SKM-1 (cell line): ENCODE data around the gene LDLRAD4.

ENCODE experiments used
- DNase-seq: peaks from one replicate; lab custom pipeline; 2025; ENCODE audit not compliant: unreplicated experiment; lab: John Stamatoyannopoulos, UW

Gene LDLRAD4

DNA sequence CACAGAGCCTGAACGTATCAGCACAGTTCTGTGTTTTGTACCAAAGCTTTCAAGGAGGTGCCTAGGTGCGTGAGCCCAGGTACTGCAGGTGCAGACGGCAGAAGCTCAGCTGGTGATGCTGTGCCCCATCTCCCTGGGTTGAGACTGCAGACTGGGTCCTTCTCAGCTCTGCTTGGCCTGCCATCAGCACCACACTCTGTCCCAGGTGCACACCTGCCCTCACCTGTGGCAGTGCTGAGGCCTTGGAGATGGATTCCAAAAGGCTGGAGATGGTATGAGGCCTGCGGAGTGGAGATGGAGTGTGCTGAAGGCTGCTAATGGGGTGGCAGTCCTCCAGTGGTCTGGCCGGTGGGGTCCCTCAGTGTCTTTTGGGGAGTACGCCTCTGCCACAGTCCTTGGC, 9.3 kb downstream of the LDLRAD4 start:
- no peak for DNase-seq

DNA sequence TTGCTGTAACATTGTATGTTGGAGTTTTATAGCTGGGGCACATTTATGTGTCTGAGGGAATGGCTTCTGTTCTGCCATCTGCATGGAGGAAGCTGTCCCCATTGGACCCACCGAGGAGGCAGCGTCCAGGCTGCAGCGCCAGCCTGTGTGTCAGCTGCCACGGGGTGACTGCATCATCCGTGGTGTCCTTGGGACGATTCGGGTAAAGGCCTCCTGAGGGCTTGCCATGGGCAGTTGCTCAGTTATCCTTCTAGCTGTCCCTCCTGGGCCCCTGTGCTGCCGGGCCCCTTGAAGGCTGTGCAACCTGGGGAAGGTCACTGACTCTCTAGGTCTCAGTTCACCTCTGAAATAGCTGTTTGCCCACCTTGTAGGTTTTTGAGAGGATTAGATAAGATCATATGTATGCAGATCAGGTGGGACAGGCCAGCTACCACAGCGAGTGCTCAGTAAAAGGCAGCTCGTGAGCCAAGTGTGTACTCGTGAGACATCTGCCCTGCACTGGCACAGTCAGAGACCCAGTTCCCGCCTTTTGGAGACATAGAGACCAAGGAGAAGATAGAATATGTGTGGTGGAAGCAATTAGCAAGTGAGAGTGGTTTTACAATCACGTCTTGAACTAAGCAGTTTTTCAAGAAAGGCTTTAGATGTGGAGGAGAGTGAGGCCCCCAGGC, 10.6 kb downstream of the LDLRAD4 start:
- DNase-seq: no peak

- DNase-seq: no peak
Observed at GRCh38 chr18:13231151-13231550, 12.6 kb downstream of the LDLRAD4 start.

DNA sequence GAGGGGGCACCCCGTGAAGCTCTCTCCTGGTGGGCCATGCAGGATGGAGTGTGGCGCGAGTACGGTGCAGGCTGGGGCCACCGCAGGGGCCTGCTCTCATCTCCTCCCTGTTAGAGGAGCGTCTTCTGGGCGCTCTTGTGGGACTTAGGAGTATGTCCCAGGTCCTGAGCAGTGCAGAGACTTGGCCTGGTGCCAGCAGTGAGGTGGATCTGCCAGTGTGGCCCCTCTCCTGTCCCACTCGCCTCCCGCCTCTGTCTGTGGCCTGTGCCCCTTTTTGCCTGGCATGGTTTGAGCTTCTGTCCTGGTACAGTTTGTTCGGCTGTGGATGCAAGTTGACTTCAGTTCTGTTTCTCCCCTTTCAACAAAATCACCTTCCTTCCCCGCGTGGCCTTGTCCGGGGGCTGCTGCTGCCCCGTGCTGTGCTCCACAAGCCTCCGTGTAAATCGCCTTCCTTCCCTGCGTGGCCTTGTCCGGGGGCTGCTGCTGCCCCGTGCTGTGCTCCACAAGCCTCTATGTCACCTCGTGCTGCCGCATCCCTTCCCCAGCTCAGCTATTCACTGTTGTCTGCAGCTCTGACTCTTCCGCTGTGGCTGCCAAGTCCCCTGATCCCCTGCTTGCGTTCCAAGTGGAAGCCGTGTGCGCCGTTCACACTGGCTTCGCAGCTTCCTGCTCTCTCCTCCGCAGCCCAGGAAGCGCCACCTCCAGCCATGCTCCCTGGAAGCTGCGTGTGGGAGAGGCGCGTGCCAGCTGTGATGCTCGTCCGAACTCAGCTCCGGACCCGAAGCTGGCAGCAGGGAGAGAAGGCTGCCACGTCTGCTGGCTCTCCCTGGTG, 13.7 kb downstream of the LDLRAD4 start:
- DNase-seq: no peak

GRCh38 chr18:13232971-13233786, 14.6 kb downstream of the LDLRAD4 start:
- no peak for DNase-seq

DNA sequence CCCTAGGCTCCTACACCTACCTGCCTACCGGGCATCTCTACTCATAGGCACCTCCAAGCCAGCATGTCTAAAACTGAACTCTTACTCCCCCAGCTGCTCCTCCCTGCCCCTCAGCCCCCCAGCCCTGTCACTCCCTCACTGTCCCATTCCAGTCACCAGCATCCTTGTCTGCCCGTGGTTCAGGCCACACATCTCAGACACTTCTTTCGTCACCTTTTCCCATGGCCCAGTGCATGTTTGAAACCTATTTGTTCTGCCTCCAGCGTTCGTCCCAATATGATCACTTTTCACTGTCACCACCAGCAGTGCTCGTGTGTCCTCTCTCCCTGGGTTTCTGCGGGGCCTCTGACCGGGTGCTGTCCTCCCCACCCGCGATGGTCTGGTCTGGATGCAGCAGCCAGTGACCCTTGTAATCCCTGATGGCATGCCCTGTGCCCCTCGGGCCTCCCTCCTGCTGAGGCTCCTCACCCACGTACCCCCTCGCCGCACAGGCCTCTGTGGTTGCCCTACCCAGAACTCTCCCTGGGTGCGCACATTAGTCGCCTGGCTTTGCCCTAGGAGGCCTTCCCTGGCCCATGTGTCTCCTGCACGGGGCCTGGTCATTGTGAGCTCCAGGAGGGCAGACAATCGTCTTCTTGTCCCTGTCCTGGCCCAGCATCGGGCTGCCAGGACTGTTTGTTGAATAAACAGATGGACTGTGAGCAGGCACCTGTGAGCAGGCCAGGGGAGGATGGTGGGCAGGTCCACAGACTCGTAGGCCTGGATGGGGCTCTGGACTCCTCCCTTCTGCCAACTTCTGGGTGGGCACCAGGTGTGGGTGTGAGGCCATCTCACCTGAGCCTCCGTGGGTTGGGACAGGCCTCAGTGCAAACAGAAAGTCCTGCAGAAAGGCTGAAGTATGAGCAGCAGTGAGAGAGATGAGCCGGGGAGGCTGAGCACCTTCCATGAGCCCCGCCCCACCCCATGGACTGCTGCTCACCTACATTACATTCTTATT, 15.5 kb downstream of the LDLRAD4 start:
- no peak for DNase-seq

DNA sequence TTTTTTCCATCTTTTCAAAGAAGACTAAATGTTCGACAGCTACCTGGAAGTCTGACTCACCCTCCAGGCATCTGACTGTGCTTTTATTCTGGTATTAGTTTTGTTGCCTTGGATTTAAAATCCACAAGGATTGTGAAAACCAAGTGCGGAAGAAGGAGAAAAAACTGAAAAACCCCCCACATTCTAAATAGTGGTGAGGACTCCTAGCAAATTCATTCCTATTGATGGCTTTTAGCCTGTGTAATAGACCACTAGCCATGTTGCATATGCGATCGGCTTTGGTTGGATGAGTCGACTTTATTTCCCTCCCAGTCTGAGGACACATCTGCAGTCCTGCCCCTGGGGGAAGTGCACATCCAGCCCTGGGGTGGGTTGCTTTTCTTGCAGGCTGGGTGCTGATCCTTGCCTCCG, 16.9 kb downstream of the LDLRAD4 start:
- DNase-seq: no peak

GRCh38 chr18:13235981-13236380, 17.4 kb downstream of the LDLRAD4 start:
- no peak for DNase-seq

- DNase-seq: no peak
Observed at GRCh38 chr18:13236411-13236810, 17.9 kb downstream of the LDLRAD4 start.

DNA sequence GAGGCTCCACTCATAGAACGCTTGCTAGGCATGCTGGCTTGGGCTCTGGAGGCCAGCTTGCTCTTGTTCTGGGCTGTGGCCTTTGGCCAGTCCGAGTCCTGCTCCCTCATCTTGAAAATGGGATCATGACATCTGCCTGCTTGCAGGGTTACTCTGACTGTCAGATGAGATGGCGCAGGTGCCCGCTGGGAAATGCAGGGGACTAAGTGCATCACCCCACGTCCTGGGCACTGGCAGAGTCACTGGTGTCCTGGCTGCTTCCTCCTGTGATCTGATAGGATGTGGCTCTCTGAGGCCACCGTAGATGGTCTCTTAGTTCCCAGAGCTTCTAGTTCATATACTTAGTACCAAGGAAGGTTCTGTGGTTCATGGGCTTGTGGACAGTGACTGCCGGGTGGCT, 18.5 kb downstream of the LDLRAD4 start:
- no peak for DNase-seq

GRCh38 chr18:13237641-13238040, 19.1 kb downstream of the LDLRAD4 start:
- no peak for DNase-seq

DNA sequence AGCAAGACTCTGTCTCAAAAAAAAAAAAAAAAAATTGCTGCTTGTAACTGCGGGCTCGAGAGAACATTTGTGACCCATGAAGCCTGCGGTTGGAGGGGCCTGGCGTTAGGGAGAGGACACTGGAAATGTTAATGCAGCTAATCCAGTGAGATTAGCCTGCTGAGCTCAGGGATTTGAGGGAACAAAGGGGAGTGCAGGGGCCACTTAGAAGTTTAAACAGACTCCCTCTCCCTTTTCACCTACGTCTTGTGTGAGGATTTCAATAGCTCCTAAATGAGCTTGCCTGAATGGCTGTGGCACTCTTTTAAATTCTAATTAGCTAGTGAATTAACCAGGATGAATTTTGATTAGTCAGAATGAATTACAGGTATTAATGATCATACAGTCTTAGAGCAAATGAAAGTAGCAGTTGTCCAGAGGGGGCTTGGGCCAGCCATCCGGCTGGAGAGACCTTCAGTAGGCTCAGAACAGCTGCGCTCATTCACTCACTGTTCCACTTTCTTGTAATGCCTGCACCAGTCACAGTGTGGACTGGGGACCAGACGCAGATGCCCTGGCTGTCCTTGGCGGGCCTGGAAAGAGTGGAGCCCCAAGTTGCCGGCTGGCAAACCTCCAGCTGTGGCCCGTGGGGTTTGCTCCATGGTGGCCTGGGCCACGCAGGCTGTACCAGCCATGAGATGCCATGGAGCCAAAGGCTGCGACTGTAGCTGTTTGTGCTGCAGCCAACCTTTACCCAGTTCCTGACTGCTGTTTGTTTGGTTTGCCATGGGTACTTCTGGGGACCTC, 20.8 kb downstream of the LDLRAD4 start:
- DNase-seq: no peak

DNA sequence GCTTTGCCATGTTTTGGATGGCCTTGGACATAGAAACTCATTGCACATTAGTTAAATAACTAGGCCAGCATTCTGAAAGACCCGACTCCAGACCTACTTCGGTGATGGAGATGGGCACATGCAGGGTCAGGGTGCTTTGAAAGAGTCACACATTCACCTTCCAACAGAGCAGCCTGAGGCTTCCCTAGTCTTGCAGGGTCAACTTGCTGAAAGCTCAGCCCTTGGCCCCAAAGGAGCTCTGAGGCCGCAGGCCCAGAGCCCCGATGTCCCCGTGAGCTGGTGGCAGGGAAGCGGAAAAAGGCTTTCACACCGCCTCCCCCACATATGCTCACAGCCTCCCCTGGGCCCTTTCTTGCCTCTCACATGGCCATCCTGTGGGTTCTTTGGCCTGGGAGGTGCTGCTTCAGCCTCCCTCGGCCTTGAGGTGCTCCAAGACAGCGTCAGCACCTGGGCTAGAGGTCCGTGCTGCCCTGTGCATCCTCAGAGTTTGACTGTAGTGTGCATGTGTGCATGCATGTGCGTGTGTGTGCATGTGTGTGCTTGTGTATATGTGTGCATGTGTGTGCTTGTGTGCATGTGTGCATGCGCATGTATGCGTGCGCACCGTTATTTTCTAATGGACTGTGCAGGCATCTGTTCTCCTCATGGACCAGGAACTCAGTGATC, 21.6 kb downstream of the LDLRAD4 start:
- DNase-seq: no peak

GRCh38 chr18:13241083-13241892, 22.7 kb downstream of the LDLRAD4 start:
- no peak for DNase-seq

GRCh38 chr18:13241893-13242175, 23.3 kb downstream of the LDLRAD4 start:
- no peak for DNase-seq

- DNase-seq: no peak
Observed at GRCh38 chr18:13242797-13243196, 24.2 kb downstream of the LDLRAD4 start.

DNA sequence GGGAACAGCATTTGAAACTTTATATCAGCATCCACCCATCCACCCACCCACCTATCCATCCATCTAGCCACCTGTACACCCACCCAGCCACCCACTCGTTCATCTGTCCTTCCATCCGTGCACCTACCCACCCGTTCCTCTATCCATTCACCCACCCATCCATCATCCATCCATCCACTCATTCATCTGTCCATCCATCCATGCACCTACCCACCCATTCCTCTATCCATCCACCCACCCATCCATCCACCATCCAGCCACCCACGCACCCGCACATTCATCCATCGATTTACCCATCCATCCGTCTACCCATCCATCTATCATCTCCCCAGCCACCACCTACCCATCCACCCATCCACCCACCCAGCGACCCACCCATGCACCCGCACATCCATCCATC, 24.8 kb downstream of the LDLRAD4 start:
- DNase-seq: no peak

DNA sequence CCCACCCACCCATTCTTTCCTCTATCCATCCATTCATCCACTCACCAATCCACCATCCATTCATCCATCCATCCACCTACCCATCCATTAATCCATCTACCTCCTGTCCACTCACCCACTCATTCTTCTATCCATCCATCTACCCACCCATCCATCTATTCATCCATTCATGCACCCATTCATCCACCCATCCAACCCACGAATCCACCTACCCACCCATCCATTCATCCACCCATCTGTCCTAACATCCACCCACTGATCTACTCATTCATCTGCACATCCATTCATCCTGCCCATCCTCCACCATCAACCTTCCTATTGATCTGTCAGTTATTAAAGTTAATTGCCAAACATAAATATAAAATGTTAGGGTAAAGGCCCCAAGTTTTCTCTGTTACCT, 25.6 kb downstream of the LDLRAD4 start:
- DNase-seq: no peak
